Stimulated activated CD8-positive, alpha-beta memory T cell treated with anti-CD3 and anti-CD28 coated beads, Interleukin-7, amount 100 ng/mL, for 4 hours (primary cell): ENCODE data around the gene MED26.

Experiments
- DNase-seq, 2 donors: peaks; one replicate each; pipeline ENCODE4 v3.0.0-alpha.2; 2020; ENCODE audit warnings: low read depth in 2 of 2

MED26 gene

DNA sequence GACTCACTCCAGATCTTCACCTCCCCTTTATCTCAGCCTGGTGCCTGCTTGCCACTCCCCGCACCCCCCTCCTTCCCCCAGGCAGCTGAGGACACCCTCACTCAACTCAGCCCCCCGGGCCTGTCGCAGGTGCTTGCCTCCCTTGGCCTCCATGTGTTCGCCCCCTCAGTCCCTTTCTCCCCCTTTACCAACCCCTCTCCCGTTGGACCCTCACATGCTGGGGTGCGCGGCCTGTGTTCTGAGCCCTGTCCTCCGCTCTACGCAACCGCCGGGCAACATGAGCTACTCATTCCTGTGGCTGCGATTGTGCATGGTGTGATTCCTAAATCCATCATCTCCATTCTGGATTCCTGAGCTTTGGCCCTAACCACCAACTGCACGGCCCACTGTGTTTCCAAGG is 90.9 kb downstream of the MED26 start:
- DNase-seq: no peak

DNA sequence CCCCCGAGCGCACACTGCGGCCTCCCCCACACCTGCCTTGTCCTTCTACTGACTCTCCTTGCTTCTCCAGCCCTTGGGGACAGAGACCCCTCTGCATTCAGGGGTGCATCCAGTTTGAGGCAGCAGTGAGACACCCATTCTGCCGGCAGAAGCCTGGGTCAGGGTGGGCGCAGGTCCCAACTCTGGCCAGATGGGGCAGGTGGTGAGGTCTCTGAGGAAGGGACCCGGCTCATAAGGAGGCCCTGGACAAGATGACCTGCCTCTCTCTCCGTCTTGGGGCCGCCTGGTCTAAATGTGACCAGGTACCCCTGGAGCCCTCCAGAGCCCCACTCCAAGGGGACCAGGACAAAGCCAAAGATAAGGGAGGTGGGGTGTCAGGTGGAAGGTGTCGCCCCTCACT is 91.9 kb downstream of the MED26 start:
- DNase-seq: no peak

DNA sequence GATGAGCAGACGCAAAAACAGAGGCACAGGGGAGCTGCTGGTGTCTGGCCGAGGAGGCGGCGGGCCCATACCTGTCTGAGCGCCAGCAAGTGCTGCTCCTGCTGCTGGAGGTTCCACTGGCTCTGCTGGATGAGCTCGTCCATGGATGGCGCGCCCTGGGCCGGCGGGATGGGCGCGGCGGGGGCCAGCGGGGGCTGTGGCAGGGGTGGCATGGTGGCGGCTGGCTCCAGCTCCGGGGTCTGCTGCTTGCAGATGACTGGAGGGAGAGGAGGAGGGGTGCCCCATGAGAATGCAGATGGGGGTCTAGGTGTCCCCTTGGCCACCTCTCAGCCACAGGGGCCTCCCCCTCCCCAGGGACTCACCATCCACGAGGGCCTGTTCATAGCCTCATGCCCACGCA is 92.6 kb downstream of the MED26 start:
- DNase-seq: no peak

DNA sequence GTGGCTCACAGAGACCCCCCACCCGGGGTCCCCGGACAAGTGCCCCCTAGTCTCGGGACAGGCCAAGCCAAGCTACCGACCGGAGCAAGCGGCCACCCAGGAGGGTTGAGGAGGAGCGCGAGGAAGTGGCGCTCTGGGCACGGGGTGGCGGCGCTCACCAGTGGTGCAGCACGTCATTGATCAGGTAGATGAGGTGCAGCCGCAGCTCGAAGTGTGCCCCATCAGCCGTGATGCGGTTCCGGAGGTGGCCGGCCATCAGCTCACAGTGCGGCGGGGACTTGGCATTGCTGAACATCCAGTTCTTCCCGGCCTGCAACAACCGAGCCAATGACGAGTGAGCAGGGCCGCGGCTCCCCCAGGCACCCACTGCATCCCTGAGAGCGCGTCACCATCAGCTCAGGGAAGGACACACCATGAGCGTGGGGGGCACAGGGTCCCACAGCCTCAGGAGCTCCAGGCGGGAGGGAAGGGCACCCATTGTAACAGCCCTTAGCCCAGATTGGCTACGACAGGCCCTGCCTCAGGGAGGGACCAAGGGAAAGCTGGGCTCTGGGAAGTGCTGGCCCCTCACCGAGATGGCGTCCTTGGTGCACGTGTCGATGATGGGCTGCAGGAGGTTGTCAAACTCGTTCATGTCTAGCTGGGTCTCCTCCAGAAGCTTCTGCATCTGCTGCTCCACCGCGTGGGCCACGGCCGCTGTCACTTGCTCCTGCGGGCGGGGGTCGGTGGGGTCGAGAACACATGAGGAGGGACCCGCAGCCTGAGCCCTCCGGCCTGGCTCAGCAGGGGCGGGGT is 95.4 kb downstream of the MED26 start:
- DNase-seq: no peak

DNA sequence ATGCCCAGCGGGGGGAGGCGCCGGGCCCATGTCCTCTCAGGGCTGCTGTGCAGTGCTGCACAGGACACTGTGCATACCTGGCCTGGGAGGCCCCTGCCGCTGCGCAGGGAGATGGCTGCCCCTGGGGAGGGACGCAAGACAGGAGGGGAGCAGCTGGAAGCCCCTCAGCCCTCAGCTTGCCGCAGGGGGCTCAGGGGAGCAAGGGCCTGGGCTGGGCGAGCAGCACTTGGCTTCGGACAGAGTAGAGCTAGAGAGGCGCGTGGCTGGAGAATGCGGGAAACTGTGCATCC is 96.7 kb downstream of the MED26 start:
- DNase-seq: no peak

DNA sequence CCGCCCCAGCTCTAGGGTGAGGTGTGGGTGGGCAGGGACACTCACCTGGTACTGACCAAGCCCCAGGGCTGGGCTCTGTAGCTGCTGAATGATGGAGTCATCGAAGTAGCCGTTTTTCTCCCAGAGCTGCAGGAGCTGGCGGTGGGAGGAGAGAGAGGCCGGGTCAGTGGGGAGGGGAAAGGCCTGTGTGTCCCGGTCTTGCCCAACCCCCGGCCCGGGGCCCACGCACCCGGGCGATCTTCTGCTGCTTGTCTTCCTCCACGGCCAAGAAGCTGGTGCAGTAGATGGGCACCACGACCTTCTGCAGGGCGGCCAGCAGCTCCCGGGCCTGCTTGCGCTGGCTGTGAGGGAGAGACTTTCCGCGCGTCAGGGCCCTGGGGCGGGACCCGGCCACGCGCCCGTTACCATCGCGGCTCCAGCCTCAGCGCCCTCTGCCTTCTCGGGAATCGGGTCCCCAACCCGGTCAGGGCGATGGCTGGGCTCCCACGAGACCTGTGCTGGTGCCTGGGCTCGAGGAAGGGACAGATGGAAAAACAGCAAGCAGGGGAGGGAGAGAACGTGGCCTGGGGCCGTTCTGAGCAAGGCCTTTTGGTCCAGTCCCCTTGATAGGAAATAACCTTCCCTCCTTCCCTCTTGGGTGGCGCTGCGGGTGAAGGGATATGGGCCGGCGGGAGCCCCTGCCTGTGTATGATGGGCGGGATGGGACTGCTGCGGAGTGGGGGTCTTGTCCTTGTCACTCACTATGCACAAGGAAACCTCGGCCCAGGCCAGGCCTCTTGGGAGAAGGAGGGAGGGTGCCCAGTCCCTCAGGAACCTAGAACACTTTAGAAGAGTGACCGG is 97.2 kb downstream of the MED26 start:
- no peak for DNase-seq

DNA sequence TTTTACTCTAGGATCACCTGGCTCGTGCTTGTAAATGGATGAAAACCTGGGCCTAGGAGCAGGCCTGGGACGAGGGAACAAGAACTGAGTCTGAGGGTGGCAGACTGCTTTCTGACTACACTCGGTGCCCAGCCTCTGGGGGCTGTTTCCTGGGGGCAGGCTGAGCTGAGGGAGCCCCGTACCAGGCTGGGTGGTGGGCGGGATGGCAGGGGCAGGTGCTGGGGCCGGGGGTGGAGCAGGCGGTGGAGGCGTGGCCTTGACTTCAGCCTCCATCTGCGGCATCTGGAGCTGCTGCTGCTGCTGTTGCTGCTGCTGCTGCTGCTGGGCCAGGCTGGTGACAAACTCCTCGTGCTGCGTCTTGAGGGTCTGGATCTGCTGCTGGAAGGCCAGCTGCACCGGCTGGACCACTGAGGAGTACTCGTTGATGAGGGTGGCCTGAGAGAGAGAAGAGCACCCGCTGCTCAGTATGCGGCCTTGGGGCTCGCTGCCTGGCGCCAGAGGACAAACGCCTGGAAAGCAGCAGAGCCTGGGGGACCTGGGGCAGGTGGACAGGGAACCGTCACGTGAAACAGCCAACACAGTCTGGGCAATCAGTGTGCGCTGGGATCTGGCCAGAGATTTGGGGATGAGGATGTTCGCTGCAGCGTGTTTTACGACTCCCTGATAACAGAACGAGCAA is 98.4 kb downstream of the MED26 start:
- no peak for DNase-seq

DNA sequence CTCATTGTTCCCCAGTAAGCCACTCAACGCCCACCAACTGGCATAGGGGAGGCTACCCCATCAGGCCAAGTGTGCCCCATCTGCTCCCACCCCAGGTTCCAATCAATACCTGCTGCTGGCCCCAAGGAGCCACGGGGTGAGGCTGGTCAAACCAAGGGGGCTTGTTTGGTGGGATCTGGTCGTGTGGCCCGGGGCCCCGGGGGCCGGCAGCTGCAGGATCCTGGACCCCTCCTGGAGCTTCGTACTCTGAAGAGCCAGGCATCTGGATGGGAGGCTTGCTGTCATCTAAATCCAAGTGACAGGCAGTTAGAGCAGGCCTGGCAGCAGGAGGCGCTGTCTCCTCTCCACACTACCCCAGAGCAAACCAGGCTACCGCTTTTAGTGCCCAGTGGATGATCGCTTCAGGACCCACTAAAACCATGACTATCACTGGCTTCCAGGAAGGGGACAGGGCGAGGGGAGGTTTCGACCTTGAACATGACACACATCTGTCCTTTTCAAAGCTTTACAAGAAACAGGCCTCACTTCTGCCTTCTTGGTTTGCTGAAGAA is 100.0 kb downstream of the MED26 start:
- peak in 1 of 2 donors; percentile 10 for DNase-seq

DNA sequence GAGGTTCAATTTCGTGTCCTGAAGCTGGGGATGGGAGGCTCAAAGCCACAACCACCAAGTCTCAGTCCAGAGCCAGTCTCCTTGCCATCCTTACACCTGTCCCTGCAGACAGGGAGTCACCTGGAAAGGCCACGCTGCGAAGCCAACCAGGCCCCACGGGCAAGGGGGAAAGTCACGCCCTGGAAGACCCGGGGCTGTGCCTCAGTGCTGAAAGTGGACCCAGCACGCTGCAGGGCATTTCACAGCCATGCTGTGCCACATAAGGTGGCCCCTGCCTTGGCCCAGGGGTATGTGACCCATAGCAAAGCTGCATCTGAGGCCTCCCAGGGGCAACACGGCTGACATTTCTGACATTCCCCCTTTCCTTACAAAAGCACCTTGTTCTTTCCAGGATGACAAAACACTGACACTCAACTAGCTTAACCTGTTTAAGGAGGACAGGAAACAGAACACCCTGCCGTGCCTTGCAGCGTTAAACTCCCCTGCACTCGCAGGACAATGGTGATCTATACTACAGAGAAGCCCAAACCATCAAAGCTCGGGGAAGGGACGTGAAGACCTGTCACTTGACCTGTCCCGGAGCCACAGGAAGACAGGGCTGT is 100.6 kb downstream of the MED26 start:
- no peak for DNase-seq

DNA sequence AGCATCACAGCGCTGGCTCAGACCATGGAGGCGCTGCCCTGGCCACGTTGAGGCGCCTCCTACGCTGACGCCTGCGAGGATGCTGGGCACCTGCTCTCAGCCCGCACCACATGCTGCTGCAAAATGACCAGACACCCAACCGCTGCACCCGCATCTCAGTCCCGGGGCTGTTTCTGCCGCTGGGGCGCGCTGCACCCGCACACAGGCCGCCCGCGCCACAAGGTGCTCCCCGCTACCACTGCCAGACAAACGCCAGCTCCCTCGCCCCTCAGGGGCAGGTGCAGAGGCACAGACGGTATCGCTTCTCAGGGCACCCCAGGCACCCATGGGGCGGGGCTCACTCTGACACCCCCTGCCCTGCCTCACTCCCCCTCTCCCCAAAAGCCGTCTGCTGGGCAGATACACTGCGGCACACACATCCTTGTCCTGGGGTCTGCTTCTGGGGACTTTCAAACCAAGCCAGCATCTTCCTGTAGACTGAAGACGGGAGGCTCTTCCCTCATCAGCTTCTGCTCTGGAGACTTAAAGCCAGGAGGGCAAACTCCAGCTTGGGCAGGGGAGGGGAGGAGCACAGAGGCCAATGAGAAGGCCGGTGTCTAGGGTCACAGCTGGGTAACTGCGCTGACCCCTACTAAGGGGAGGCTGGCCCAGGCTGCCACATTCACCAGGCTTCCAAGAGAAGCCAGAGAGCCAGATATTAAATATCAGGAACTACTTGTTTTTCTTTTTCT is 102.1 kb downstream of the MED26 start:
- DNase-seq: no peak

DNA sequence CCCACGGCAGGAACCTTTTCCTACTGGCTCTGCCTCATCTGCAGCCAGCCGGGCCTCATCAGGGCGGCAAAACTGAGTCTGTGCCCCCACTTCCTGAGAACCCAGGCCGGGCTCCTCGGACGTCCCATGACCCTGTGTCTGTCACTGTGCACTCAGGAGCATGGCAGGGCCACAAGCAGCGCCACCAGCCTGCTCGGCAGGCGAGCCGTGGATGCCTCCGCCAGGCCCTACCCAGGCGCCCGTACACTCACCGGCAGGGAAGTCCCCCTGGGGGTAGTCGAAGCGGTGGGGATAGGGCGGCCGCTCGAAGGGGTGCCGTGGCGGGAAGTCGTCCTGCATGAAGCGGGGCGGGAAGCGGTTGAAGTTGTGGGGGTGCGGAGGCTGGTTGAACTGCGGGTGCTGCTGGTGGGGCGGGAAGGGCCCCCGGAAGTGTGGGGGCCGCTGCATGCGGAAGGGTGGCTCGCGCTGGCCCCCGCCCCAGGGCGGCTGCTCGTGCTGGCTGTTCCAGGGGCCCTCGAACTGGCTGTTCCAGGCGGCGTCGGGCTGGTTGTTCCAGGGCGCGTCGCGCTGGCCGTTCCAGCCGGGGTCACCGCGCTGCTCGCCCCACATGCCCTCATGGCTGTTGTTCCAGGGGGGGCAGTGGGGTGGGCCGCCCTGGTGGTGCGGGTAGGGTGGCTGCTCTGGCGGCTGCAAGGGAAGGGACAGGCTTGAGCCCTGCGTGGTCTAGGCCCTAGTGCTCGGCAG is 102.8 kb downstream of the MED26 start:
- DNase-seq: no peak
